ENCODE results near the gene PON3. TPM values are rescaled to one million over a fixed set of nuclear protein-coding genes. Genes with fewer than 3 reads are reported as not detected.

PON3 gene
- total and polyA plus RNA-seq, 2 of the 13 experiments (the other 11 are each of a cell fraction or from before 2014, with no cell fraction given), result 23.6 to 37.8 TPM

GRCh38 chr7:95396136-95397032 lies at the start of gene PON3 (continued):
- TF ChIP-seq, protein P1, sequence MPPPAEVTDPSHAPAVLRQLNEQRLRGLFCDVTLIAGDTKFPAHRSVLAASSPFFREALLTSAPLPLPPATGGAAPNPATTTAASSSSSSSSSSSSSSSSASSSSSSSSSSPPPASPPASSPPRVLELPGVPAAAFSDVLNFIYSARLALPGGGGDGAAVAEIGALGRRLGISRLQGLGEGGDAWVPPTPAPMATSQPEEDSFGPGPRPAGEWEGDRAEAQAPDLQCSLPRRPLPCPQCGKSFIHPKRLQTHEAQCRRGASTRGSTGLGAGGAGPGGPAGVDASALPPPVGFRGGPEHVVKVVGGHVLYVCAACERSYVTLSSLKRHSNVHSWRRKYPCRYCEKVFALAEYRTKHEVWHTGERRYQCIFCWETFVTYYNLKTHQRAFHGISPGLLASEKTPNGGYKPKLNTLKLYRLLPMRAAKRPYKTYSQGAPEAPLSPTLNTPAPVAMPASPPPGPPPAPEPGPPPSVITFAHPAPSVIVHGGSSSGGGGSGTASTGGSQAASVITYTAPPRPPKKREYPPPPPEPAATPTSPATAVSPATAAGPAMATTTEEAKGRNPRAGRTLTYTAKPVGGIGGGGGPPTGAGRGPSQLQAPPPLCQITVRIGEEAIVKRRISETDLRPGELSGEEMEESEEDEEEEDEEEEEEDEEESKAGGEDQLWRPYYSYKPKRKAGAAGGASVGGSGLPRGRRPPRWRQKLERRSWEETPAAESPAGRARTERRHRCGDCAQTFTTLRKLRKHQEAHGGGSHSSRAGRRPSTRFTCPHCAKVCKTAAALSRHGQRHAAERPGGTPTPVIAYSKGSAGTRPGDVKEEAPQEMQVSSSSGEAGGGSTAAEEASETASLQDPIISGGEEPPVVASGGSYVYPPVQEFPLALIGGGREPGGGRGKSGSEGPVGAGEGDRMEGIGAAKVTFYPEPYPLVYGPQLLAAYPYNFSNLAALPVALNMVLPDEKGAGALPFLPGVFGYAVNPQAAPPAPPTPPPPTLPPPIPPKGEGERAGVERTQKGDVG (CRISPR knock-in tag; IDR thresholded peaks at IDR 0.05; ENCODE audit: borderline replicate concordance), result no peak
- TF ChIP-seq ZZZ3 (CRISPR knock-in tag; IDR thresholded peaks at IDR 0.05; ENCODE audit: borderline replicate concordance) (no peak), KDM1A (CRISPR knock-in tag; IDR thresholded peaks at IDR 0.05) (no peak), ZNF335 (CRISPR knock-in tag; IDR thresholded peaks at IDR 0.05) (no peak), ZNF607 (CRISPR knock-in tag; IDR thresholded peaks at IDR 0.05; ENCODE audit: borderline replicate concordance) (no peak), ZNF704 (CRISPR knock-in tag; IDR thresholded peaks at IDR 0.05; ENCODE audit: borderline replicate concordance) (no peak), ATRX (CRISPR knock-in tag; IDR thresholded peaks at IDR 0.05; ENCODE audit: borderline replicate concordance) (no peak), ZNF569 (CRISPR knock-in tag; IDR thresholded peaks at IDR 0.05; ENCODE audit: borderline replicate concordance) (no peak; the same call in 1 of the 2 replicates), ZNF343 (CRISPR knock-in tag; IDR thresholded peaks at IDR 0.05) (no peak; the same call in none of the 2 replicates), ZSCAN20 (CRISPR knock-in tag; IDR thresholded peaks at IDR 0.05; ENCODE audit: borderline replicate concordance) (peak; percentile 85; the same call in 1 of the 2 replicates), NCOA2 (CRISPR knock-in tag; IDR thresholded peaks at IDR 0.05) (0 out of 2 replicates have a peak, but pooled peaks have one; percentile 7), FOSL2 (CRISPR knock-in tag; IDR thresholded peaks at IDR 0.05) (peak; percentile 38), ZNF235 (CRISPR knock-in tag; IDR thresholded peaks at IDR 0.05; ENCODE audit: borderline replicate concordance) (peak; percentile 92), ZFP37 (CRISPR knock-in tag; IDR thresholded peaks at IDR 0.05; ENCODE audit: borderline replicate concordance) (0 out of 2 replicates have a peak, but pooled peaks have one; percentile 50), ZBTB1 (CRISPR knock-in tag; IDR thresholded peaks at IDR 0.05; ENCODE audit: borderline replicate concordance) (no peak), ZNF432 (CRISPR knock-in tag; IDR thresholded peaks at IDR 0.05; ENCODE audit: borderline replicate concordance) (0 out of 2 replicates have a peak, but pooled peaks have one; percentile 65), ZNF562 (CRISPR knock-in tag; IDR thresholded peaks at IDR 0.05; ENCODE audit: borderline replicate concordance) (0 out of 2 replicates have a peak, but pooled peaks have one; percentile 24), ZNF883 (CRISPR knock-in tag; IDR thresholded peaks at IDR 0.05; ENCODE audit: not compliant biosample characterization) (peak; percentile 54), IRF9 (CRISPR knock-in tag; IDR thresholded peaks at IDR 0.05; ENCODE audit: borderline replicate concordance) (peak; percentile 68; the same call in 1 of the 2 replicates), ZNF839 (CRISPR knock-in tag; IDR thresholded peaks at IDR 0.05; ENCODE audit: borderline replicate concordance) (no peak), ADNP (CRISPR knock-in tag; IDR thresholded peaks at IDR 0.05) (no peak)

Data from HepG2 (cell line).